HG03064 (cell line): Measurements from ENCODE around the gene HSPB6.

Experiments used
- ATAC-seq: cut with Tn5 transposase; IDR thresholded peaks from one replicate; pipeline ENCODE4 v1.9.1; 2021; ENCODE audit warnings: low read depth; ENCODE audit not compliant: unreplicated experiment

The HSPB6 gene

GRCh38 chr19:35748106-35749020 is 8.5 kb downstream of the HSPB6 start, which contains the start of gene LIN37:
LIN37 (plus strand) TSS chr19:35748576; CDS start chr19:35748725, 149 bp downstream.
- ATAC-seq, result peak; percentile 52

GRCh38 chr19:35746531-35746930 is 10.3 kb downstream of the HSPB6 start:
- no peak for ATAC-seq

- no peak for ATAC-seq
These were observed 10.8 kb downstream of the HSPB6 start for GRCh38 chr19:35746087-35746462.

GRCh38 chr19:35745328-35746086 is 11.3 kb downstream of the HSPB6 start, which contains the start of the genes PSENEN and U2AF1L4:
PSENEN (plus strand) TSS chr19:35745651; CDS start chr19:35745931, 280 bp downstream.
U2AF1L4 (minus strand) TSS chr19:35745418; CDS start chr19:35745391, 27 bp downstream.
- peak; percentile 35 for ATAC-seq

- no peak for ATAC-seq
These were observed 12.2 kb downstream of the HSPB6 start for GRCh38 chr19:35744430-35745327.

- no peak for ATAC-seq
These were observed 13.0 kb downstream of the HSPB6 start for GRCh38 chr19:35743640-35744429.

- ATAC-seq, result no peak
These were observed 14.6 kb downstream of the HSPB6 start, which contains the start of gene IGFLR1 for GRCh38 chr19:35742121-35742724. IGFLR1 (minus strand) TSS chr19:35742452; CDS start chr19:35741180, 1,272 bp downstream.

- no peak for ATAC-seq
These were observed 15.7 kb downstream of the HSPB6 start for GRCh38 chr19:35741203-35741515.

GRCh38 chr19:35740423-35741202 is 16.2 kb downstream of the HSPB6 start:
- ATAC-seq, result peak; percentile 48

GRCh38 chr19:35740108-35740422 is 16.8 kb downstream of the HSPB6 start:
- peak; percentile 7 for ATAC-seq

GRCh38 chr19:35739275-35740107 is 17.3 kb downstream of the HSPB6 start:
- no peak for ATAC-seq

- ATAC-seq, result no peak
These were observed 18.0 kb downstream of the HSPB6 start for GRCh38 chr19:35738887-35739229.

GRCh38 chr19:35738021-35738886 is 18.6 kb downstream of the HSPB6 start:
- no peak for ATAC-seq

- ATAC-seq, result no peak
These were observed 19.6 kb downstream of the HSPB6 start for GRCh38 chr19:35736913-35737886.

- ATAC-seq, result no peak
These were observed 21.9 kb downstream of the HSPB6 start for GRCh38 chr19:35734889-35735288.

GRCh38 chr19:35734273-35734672 is 22.6 kb downstream of the HSPB6 start:
- no peak for ATAC-seq
